Keratinocyte (primary cell): ENCODE data around the gene PCDH10. TPM values are rescaled to one million over a fixed set of nuclear protein-coding genes. Genes with fewer than 3 reads are reported as not detected.
"Not testable (repeated sequence)": the region's sequence is repeated elsewhere in the genome, so short reads cannot be mapped to it uniquely, and the experiment has no call there.

Experiments used
- DNase-seq: peaks from one replicate; pipeline ENCODE4 v3.0.0-alpha.2; 2011; ENCODE audit warnings: low read depth, missing footprints, low spot score
- FAIRE-seq: peaks from 2 replicates; lab custom pipeline; 2011; peaks lifted over from hg19 to GRCh38; lab: Jason Lieb, UNC
- H2AFZ ChIP-seq: 2 replicates; pipeline ENCODE4 v1.6.0; 2012; ENCODE audit warnings: low read length, control low read depth, inconsistent platforms; ENCODE audit not compliant: control insufficient read depth
- H3K27ac ChIP-seq: 2 replicates; pipeline ENCODE4 v1.5.1; 2011; ENCODE audit warnings: low read length; ENCODE audit not compliant: control insufficient read depth, insufficient read depth
- H3K27me3 ChIP-seq: 3 replicates; pipeline ENCODE4 v1.6.0; 2011; ENCODE audit warnings: low read length; ENCODE audit not compliant: control insufficient read depth, insufficient read depth; ENCODE audit errors: extremely low read depth
- H3K36me3 ChIP-seq, 2 experiments: 2 replicates in 1 of 2; 3 replicates in 1 of 2; pipeline ENCODE4 v1.5.1; 2011; ENCODE audit warnings: low read length in 2 of 2, mild to moderate bottlenecking in 1 of 2; ENCODE audit not compliant: control insufficient read depth in 2 of 2, insufficient read depth in 2 of 2; ENCODE audit errors: extremely low read depth in 1 of 2
- H3K4me1 ChIP-seq: 3 replicates; pipeline ENCODE4 v1.5.1; 2011; ENCODE audit warnings: low read length; ENCODE audit not compliant: control insufficient read depth, insufficient read depth; ENCODE audit errors: extremely low read depth
- H3K4me2 ChIP-seq: 3 replicates; pipeline ENCODE4 v1.6.0; 2011; ENCODE audit warnings: low read depth, low read length; ENCODE audit not compliant: control insufficient read depth, insufficient read depth; ENCODE audit errors: extremely low read depth
- H3K4me3 ChIP-seq, 3 experiments: fragments of 200-600 bp in 1 of 3; sonication (generic) in 1 of 3; 2 replicates in 2 of 3; 3 replicates in 1 of 3; pipeline ENCODE4 v1.5.1; 2011 to 2016; ENCODE audit warnings: low read length in 3 of 3, mild to moderate bottlenecking in 3 of 3, control low read depth in 2 of 3, inconsistent platforms in 1 of 3, low read depth in 1 of 3, mixed read lengths in 1 of 3, mixed run types in 1 of 3, moderate library complexity in 1 of 3; ENCODE audit not compliant: control insufficient read depth in 2 of 3, insufficient read depth in 2 of 3; ENCODE audit errors: extremely low read depth in 1 of 3
- H3K79me2 ChIP-seq: 2 replicates; pipeline ENCODE4 v1.6.0; 2012; ENCODE audit warnings: low read length; ENCODE audit not compliant: control insufficient read depth, insufficient read depth
- H3K9ac ChIP-seq: 3 replicates; pipeline ENCODE4 v1.6.0; 2011; ENCODE audit warnings: low read length; ENCODE audit not compliant: control insufficient read depth, insufficient read depth; ENCODE audit errors: extremely low read depth
- H3K9me1 ChIP-seq: 3 replicates; pipeline ENCODE4 v1.6.0; 2011; ENCODE audit warnings: low read length; ENCODE audit not compliant: control insufficient read depth, insufficient read depth; ENCODE audit errors: extremely low read depth
- H3K9me3 ChIP-seq: 2 replicates; pipeline ENCODE4 v1.5.1; 2012; ENCODE audit warnings: low read depth, low read length; ENCODE audit not compliant: control insufficient read depth
- H4K20me1 ChIP-seq: 3 replicates; pipeline ENCODE4 v1.6.0; 2011; ENCODE audit warnings: low read length; ENCODE audit not compliant: control insufficient read depth, insufficient read depth; ENCODE audit errors: extremely low read depth
- EZH2 ChIP-seq: IDR thresholded peaks from one replicate; pipeline ENCODE4 v1.6.1; 2012; ENCODE audit warnings: inconsistent platforms, mild to moderate bottlenecking, low read length, moderate library complexity
- dilution Hi-C: fragments of 300-500 bp; cut with MboI; formaldehyde crosslinking; loops from one replicate; pipeline ENCODE4 v1.7.0; 2020; ENCODE audit warnings: low sequenced_read_pairs; ENCODE audit not compliant: extremely low pct_ligation_motif_present
- polyA plus RNA-seq, 5 experiments: library from polyadenylated mRNA; depleted of rRNA in 3 of 5; stranded (reverse) in 3 of 5; stranded (forward) in 1 of 5; unstranded in 1 of 5; fragments of >200 nt; gene quantifications; 1 replicate in 1 of 5; 2 replicates in 3 of 5; 3 replicates in 1 of 5; pipeline versions ENCODE4 v1.2.1 to v1.2.3, GENCODE V29; 2011 to 2012; ENCODE audit warnings: missing spikeins in 2 of 5, low read depth in 1 of 5, low replicate concordance in 1 of 5
- TF ChIP-seq, protein P1 (sequence below), 3 experiments: IDR thresholded peaks in 1 of 3; conservative IDR thresholded peaks in 1 of 3; optimal IDR thresholded peaks in 1 of 3; 2 replicates in 2 of 3; 3 replicates in 1 of 3; pipeline versions ENCODE3 to v1.5.1; 2011; ENCODE audit warnings: low read length in 3 of 3, mild to moderate bottlenecking in 3 of 3, moderate library complexity in 2 of 3, control low read depth in 1 of 3, inconsistent platforms in 1 of 3; ENCODE audit not compliant: insufficient read depth in 2 of 3; ENCODE audit errors: extremely low read depth in 1 of 3

The PCDH10 gene
- polyA plus RNA-seq, 1 donor (not counting 4 experiments of a cell fraction or from before 2014, with no cell fraction given): not detected

DNA sequence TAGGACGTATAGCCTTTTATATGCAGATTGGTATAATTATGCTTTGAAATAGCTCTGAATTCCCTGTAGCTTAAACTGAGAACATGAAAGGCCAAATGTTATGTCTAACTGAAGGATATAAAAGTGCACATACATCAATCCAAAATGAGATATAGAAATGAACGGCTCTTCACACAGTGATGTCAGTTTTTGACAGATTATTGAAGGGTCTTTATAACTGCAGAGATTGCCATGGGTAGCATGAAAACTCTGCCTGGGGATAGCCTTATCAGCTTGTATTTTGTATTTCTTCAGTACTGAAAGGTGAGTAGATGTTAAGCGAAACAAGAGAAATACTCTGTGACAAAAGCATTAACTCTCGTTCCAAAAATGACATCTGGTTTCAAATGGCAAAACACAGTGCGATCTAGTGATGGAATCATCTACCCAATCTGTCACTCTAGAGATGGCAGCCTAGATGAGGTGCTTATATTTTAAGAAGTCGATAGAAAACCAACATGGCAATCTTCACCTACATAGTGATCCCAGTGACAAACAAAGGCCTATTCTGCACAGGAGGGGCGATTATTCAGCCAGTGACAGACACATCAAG is 59.7 kb downstream of the PCDH10 start:
- no peak for DNase-seq

DNA sequence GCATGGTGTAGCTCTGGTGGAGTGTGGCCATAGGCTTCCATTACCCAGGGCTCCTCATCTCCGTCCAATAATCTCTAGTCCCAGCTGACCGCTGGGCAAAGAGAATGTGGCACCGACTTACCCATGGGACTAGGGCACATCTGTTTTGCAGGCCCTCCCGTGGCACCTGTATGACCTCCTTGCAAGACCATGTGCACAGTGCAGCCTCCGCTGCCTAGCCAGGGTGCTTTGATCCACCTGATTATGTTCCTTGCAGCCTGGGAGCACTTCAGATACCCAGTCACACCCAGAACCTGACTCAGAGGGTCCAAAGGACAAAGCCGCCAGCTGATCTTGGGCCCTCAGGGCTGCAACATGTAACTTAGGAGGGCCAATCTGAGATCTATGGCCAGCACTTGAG is 84.8 kb downstream of the PCDH10 start:
- no peak overlapping the region for H3K4me3 ChIP-seq
- no peak overlapping the region for H2AFZ ChIP-seq
- DNase-seq: no peak
- H4K20me1 ChIP-seq: no peaks in the 10 kb centered on the region
- no peaks in the 10 kb centered on the region for H3K4me1 ChIP-seq
- no peaks in the 10 kb centered on the region for H3K27me3 ChIP-seq
- FAIRE-seq: no peak
- dilution Hi-C loops: no loop called here
- TF ChIP-seq EZH2: no peak
- H3K79me2 ChIP-seq: no peaks in the 10 kb centered on the region
- H3K9me3 ChIP-seq: peaks cover 2% of the 10 kb centered on the region
- H3K36me3 ChIP-seq: no peaks in the 10 kb centered on the region
- no peak overlapping the region for H3K9ac ChIP-seq
- H3K9me1 ChIP-seq: no peaks in the 10 kb centered on the region
- H3K27ac ChIP-seq: no peak overlapping the region
- no peak overlapping the region for H3K4me2 ChIP-seq

More for the DNA sequence above, 59.7 kb downstream of the PCDH10 start:
- Histone ChIP-seq H3K36me3 (no peaks in the 10 kb centered on the region), H2AFZ (no peak overlapping the region), H3K4me2 (no peak overlapping the region), H3K9me1 (no peaks in the 10 kb centered on the region), H3K79me2 (no peaks in the 10 kb centered on the region), H3K4me1 (no peaks in the 10 kb centered on the region), H3K9ac (no peak overlapping the region), H3K9me3 (no peaks in the 10 kb centered on the region), H3K27ac (no peak overlapping the region), H4K20me1 (no peaks in the 10 kb centered on the region), H3K27me3 (no peaks in the 10 kb centered on the region), H3K4me3 (no peak overlapping the region)
- dilution Hi-C loops: no loop called here
- TF ChIP-seq EZH2: no peak
- TF ChIP-seq, protein P1, sequence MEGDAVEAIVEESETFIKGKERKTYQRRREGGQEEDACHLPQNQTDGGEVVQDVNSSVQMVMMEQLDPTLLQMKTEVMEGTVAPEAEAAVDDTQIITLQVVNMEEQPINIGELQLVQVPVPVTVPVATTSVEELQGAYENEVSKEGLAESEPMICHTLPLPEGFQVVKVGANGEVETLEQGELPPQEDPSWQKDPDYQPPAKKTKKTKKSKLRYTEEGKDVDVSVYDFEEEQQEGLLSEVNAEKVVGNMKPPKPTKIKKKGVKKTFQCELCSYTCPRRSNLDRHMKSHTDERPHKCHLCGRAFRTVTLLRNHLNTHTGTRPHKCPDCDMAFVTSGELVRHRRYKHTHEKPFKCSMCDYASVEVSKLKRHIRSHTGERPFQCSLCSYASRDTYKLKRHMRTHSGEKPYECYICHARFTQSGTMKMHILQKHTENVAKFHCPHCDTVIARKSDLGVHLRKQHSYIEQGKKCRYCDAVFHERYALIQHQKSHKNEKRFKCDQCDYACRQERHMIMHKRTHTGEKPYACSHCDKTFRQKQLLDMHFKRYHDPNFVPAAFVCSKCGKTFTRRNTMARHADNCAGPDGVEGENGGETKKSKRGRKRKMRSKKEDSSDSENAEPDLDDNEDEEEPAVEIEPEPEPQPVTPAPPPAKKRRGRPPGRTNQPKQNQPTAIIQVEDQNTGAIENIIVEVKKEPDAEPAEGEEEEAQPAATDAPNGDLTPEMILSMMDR (optimal IDR thresholded peaks at IDR 0.05 in 1 of 3, IDR thresholded peaks at IDR 0.05 in 1 of 3, conservative IDR thresholded peaks at IDR 0.05 in 1 of 3; ENCODE audit: extremely low read depth in 1 of 3, insufficient read depth in 2 of 3, low read length in 3 of 3): no peak
- FAIRE-seq: no peak

DNA sequence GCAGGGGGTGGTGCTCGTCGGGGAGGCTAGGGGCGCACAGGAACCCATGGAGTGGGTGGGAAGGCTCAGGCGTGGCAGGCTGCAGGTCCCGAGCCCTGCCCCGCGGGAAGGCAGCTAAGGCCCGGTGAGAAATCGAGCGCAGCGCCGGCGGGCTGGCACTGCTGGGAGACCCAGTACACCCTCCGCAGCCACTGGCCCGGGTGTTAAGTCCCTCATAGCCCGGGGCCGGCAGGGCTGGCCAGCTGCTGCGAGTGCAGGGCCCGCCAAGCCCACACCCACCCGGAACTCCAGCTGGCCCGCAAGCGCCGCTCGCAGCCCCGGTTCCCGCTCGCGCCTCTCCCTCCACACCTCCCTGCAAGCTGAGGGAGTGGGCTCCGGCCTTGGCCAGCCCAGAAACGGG is 91.4 kb downstream of the PCDH10 start:
- H3K27me3 ChIP-seq, FAIRE-seq, H3K79me2 ChIP-seq, dilution Hi-C loops, DNase-seq, H4K20me1 ChIP-seq, H3K36me3 ChIP-seq, H2AFZ ChIP-seq, H3K9ac ChIP-seq, H3K4me2 ChIP-seq, H3K9me1 ChIP-seq, H3K4me3 ChIP-seq, H3K4me1 ChIP-seq, H3K27ac ChIP-seq, H3K9me3 ChIP-seq: not testable (repeated sequence)
